A549 (cell line): Measurements from ENCODE around the gene CDH4. TPM values are rescaled to one million over a fixed set of nuclear protein-coding genes. Genes with fewer than 3 reads are reported as not detected.

Experiments
- ATAC-seq, 2 experiments: fragments of 200-7000 bp in 1 of 2; fragments of >200 bp in 1 of 2; cut with Nextera tagmentation in 1 of 2; cut with Tn5 transposase in 1 of 2; 3 replicates each; pipeline versions ENCODE4 v1.8.0 to v1.9.1; 2018 to 2020; ENCODE audit warnings: mild to moderate bottlenecking in 1 of 2, moderate library complexity in 1 of 2
- CTCF ChIA-PET: fragments of 300-600 bp; sonication (Branson Sonifier 250); formaldehyde crosslinking; extraction: SDS; loops from one replicate; lab custom pipeline; 2021; ENCODE audit warnings: antibody characterized with exemption, inconsistent platforms; lab: Yijun Ruan, JAX
- POLR2A ChIA-PET: fragments of 350-600 bp; formaldehyde crosslinking; extraction: SDS; loops from one replicate; lab custom pipeline; 2021; ENCODE audit warnings: antibody characterized with exemption, inconsistent platforms; lab: Yijun Ruan, JAX
- DNase-seq, 2 experiments: peaks; one replicate each; pipeline versions ENCODE4 v3.0.0 to v3.0.0-alpha.2; 2011 to 2016; ENCODE audit warnings: low read depth in 1 of 2, low spot score in 1 of 2
- FAIRE-seq: peaks from 2 replicates; lab custom pipeline; 2011; peaks lifted over from hg19 to GRCh38; lab: Jason Lieb, UNC
- H3K27ac ChIP-seq, 2 experiments: fragments of >200 bp; sonication (Bioruptor Twin); formaldehyde crosslinking; 3 replicates each; pipeline ENCODE4 v1.5.1; 2016 to 2017
- H3K4me1 ChIP-seq: fragments of >200 bp; sonication (Bioruptor Twin); formaldehyde crosslinking; 3 replicates; pipeline ENCODE4 v1.6.1; 2016
- H3K4me2 ChIP-seq: fragments of >200 bp; sonication (Bioruptor Twin); formaldehyde crosslinking; 3 replicates; pipeline ENCODE4 v1.6.1; 2016
- H3K4me3 ChIP-seq: fragments of >200 bp; sonication (Bioruptor Twin); formaldehyde crosslinking; 3 replicates; pipeline ENCODE4 v1.5.1; 2016
- H3K9me3 ChIP-seq: fragments of >200 bp; sonication (Bioruptor Twin); formaldehyde crosslinking; 3 replicates; pipeline ENCODE4 v1.6.1; 2016
- CHD4 ChIP-seq: fragments of 200-600 bp; sonication (generic); IDR thresholded peaks from 2 replicates; pipeline ENCODE4 v1.6.1; 2016; ENCODE audit warnings: antibody characterized with exemption, mild to moderate bottlenecking, borderline replicate concordance
- EHF ChIP-seq: fragments of 250-450 bp; sonication (Bioruptor Pico); IDR thresholded peaks from 2 replicates; pipeline ENCODE4 v1.5.0; 2020; ENCODE audit warnings: mild to moderate bottlenecking
- EHMT2 ChIP-seq: fragments of 200-600 bp; sonication (generic); IDR thresholded peaks from 2 replicates; pipeline ENCODE4 v1.6.1; 2016; ENCODE audit warnings: antibody characterized with exemption, low read depth, mild to moderate bottlenecking, moderate library complexity
- ELK1 ChIP-seq: fragments of 150-350 bp; IDR thresholded peaks from 2 replicates; pipeline ENCODE4 v1.6.1; 2014; ENCODE audit warnings: low read depth, mild to moderate bottlenecking, low read length
- ESRRA ChIP-seq: fragments of 150-350 bp; IDR thresholded peaks from 2 replicates; pipeline ENCODE4 v1.6.1; 2014; ENCODE audit warnings: mild to moderate bottlenecking, low read length, borderline replicate concordance
- FOSB ChIP-seq: fragments of 250-450 bp; sonication (Bioruptor Pico); IDR thresholded peaks from 2 replicates; pipeline ENCODE4 v1.5.0; 2020; ENCODE audit warnings: mild to moderate bottlenecking, moderate library complexity
- FOSL2 ChIP-seq, 2 experiments: fragments of 450-650 bp in 1 of 2; fragments of >200 bp in 1 of 2; sonication (Bioruptor Twin) in 1 of 2; formaldehyde crosslinking; IDR thresholded peaks; 2 replicates each; pipeline versions ENCODE4 v1.5.0 to v1.6.1; 2016 to 2020; ENCODE audit warnings: mild to moderate bottlenecking in 1 of 2, moderate library complexity in 1 of 2
- FOXS1 ChIP-seq: fragments of 250-450 bp; sonication (Bioruptor Pico); IDR thresholded peaks from 2 replicates; pipeline ENCODE4 v1.5.0; 2020; ENCODE audit warnings: mild to moderate bottlenecking, moderate library complexity
- GATA3 ChIP-seq: IDR thresholded peaks from 2 replicates; pipeline ENCODE4 v1.6.1; 2012; ENCODE audit warnings: borderline replicate concordance
- HOXB13 ChIP-seq: fragments of 250-450 bp; sonication (Bioruptor Pico); IDR thresholded peaks from 2 replicates; pipeline ENCODE4 v1.5.0; 2020; ENCODE audit warnings: low read depth, mild to moderate bottlenecking, moderate library complexity
- HOXB5 ChIP-seq: fragments of 250-450 bp; sonication (Bioruptor Pico); IDR thresholded peaks from 2 replicates; pipeline ENCODE4 v1.5.0; 2020; ENCODE audit warnings: mild to moderate bottlenecking, moderate library complexity
- KDM5A ChIP-seq: fragments of 200-600 bp; sonication (generic); IDR thresholded peaks from 2 replicates; pipeline ENCODE4 v1.6.1; 2016; ENCODE audit warnings: antibody characterized with exemption, mild to moderate bottlenecking
- MAZ ChIP-seq: fragments of 150-350 bp; IDR thresholded peaks from 2 replicates; pipeline ENCODE4 v1.6.1; 2014; ENCODE audit warnings: antibody characterized with exemption, low read depth, low read length, borderline replicate concordance
- POLR2A ChIP-seq: IDR thresholded peaks from 2 replicates; pipeline ENCODE4 v1.6.1; 2012; ENCODE audit warnings: mild to moderate bottlenecking, low read length
- RAD21 ChIP-seq, 2 experiments: fragments of >200 bp in 1 of 2; sonication (Bioruptor Twin) in 1 of 2; formaldehyde crosslinking in 1 of 2; IDR thresholded peaks in 1 of 2; conservative IDR thresholded peaks in 1 of 2; 2 replicates in 1 of 2; 3 replicates in 1 of 2; pipeline ENCODE4 v1.6.1; 2012 to 2018; ENCODE audit warnings: inconsistent platforms in 1 of 2
- RARB ChIP-seq: fragments of 250-450 bp; sonication (Bioruptor Pico); IDR thresholded peaks from 2 replicates; pipeline ENCODE4 v1.8.0; 2021; ENCODE audit warnings: mild to moderate bottlenecking, moderate library complexity
- RCOR1 ChIP-seq: fragments of 150-350 bp; IDR thresholded peaks from 2 replicates; pipeline ENCODE4 v1.6.1; 2014; ENCODE audit warnings: antibody characterized with exemption, low read length, low read depth
- RNF2 ChIP-seq: fragments of 200-600 bp; sonication (generic); IDR thresholded peaks from 2 replicates; pipeline ENCODE4 v1.6.1; 2016; ENCODE audit warnings: low read depth, mild to moderate bottlenecking, antibody characterized with exemption, moderate library complexity, borderline replicate concordance
- SREBF2 ChIP-seq: fragments of 450-650 bp; IDR thresholded peaks from 2 replicates; pipeline ENCODE4 v1.6.1; 2014; ENCODE audit warnings: mild to moderate bottlenecking, moderate library complexity
- TFCP2L1 ChIP-seq: fragments of 250-450 bp; sonication (Bioruptor Pico); IDR thresholded peaks from 2 replicates; pipeline ENCODE4 v1.5.0; 2021; ENCODE audit warnings: mild to moderate bottlenecking
- WGBS: methylation state at CpG from one replicate; pipeline ENCODE4 v1.1.6; 2017; ENCODE audit errors: missing lambda C conversion rate; 5-methylcytosine and 5-hydroxymethylcytosine counted together
- polyA plus RNA-seq, 4 experiments: library from polyadenylated mRNA; depleted of rRNA in 3 of 4; stranded (reverse); fragments of >200 nt; fragmentation: RNase III in 1 of 4; extraction: RNeasy Plus Mini Kit Qiagen cat#74134 plus additional on column Dnase treatment in 1 of 4; gene quantifications; 2 replicates in 3 of 4; 3 replicates in 1 of 4; pipeline ENCODE4 v1.2.3, GENCODE V29; 2011 to 2017
- TF ChIP-seq, protein P1 (sequence below): IDR thresholded peaks from 2 replicates; pipeline ENCODE4 v1.6.1; 2012
- TF ChIP-seq, protein P2 (sequence below): fragments of 250-450 bp; sonication (Bioruptor Pico); IDR thresholded peaks from 2 replicates; pipeline ENCODE4 v1.5.0; 2021; ENCODE audit warnings: mild to moderate bottlenecking, moderate library complexity, borderline replicate concordance
- TF ChIP-seq, protein P3 (sequence below): fragments of >200 bp; sonication (Bioruptor Twin); formaldehyde crosslinking; IDR thresholded peaks from 2 replicates; pipeline ENCODE4 v1.6.1; 2016
- TF ChIP-seq, protein P4 (sequence below): fragments of 450-650 bp; IDR thresholded peaks from 2 replicates; pipeline ENCODE4 v1.6.1; 2014; ENCODE audit warnings: antibody characterized with exemption

Gene CDH4
- polyA plus RNA-seq, 2 of the 4 experiments (the other 2 are of a cell fraction), result 3.4 to 10.3 TPM

DNA sequence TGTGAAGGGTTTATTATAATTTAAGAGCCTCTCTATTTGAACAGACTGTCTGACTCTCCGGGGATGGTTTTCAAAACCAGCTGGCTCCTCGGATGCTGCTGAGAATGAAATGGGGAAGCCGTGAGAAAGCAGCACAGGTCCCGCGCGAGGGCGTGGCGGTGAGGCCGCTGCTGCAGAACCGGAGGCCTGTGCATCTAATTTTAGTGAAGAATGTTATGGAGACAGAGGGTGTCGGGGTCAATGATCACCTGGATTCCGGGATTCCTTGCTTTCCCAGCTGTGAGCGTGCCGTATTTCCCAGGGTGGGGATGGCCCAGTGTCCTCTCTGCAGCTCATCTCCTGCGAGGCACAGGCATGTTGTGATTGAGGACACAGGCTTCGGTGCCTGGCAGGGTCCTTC is 348.0 kb downstream of the CDH4 start:
- WGBS, result 80% methylated on average over 16 of the region's 16 CpGs
- TF ChIP-seq HOXB5 (no peak), RAD21 (conservative IDR thresholded peaks at IDR 0.05 in 1 of 2, IDR thresholded peaks at IDR 0.05 in 1 of 2) (no peak), FOSL2 (IDR thresholded peaks at IDR 0.05) (no peak), FOSL2 (CRISPR knock-in tag; IDR thresholded peaks at IDR 0.05) (no peak), HOXB13 (no peak), TFCP2L1 (CRISPR knock-in tag) (no peak), RNF2 (no peak)
- TF ChIP-seq, protein P1, sequence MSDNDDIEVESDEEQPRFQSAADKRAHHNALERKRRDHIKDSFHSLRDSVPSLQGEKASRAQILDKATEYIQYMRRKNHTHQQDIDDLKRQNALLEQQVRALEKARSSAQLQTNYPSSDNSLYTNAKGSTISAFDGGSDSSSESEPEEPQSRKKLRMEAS, result no peak
- TF ChIP-seq, protein P2, sequence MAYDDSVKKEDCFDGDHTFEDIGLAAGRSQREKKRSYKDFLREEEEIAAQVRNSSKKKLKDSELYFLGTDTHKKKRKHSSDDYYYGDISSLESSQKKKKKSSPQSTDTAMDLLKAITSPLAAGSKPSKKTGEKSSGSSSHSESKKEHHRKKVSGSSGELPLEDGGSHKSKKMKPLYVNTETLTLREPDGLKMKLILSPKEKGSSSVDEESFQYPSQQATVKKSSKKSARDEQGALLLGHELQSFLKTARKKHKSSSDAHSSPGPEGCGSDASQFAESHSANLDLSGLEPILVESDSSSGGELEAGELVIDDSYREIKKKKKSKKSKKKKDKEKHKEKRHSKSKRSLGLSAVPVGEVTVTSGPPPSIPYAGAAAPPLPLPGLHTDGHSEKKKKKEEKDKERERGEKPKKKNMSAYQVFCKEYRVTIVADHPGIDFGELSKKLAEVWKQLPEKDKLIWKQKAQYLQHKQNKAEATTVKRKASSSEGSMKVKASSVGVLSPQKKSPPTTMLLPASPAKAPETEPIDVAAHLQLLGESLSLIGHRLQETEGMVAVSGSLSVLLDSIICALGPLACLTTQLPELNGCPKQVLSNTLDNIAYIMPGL, result no peak
- TF ChIP-seq, protein P3, sequence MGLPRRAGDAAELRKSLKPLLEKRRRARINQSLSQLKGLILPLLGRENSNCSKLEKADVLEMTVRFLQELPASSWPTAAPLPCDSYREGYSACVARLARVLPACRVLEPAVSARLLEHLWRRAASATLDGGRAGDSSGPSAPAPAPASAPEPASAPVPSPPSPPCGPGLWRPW, result no peak
- TF ChIP-seq, protein P4, sequence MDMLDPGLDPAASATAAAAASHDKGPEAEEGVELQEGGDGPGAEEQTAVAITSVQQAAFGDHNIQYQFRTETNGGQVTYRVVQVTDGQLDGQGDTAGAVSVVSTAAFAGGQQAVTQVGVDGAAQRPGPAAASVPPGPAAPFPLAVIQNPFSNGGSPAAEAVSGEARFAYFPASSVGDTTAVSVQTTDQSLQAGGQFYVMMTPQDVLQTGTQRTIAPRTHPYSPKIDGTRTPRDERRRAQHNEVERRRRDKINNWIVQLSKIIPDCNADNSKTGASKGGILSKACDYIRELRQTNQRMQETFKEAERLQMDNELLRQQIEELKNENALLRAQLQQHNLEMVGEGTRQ, result no peak
- H3K4me3 ChIP-seq, result no peak overlapping the region
- H3K4me1 ChIP-seq, result no peaks in the 10 kb centered on the region
- no peak for FAIRE-seq
- no peak overlapping the region for H3K27ac ChIP-seq
- no peak for ATAC-seq
- peaks cover 28% of the 10 kb centered on the region for H3K9me3 ChIP-seq
- ChIA-PET CTCF (no interaction called here), POLR2A (no interaction called here)
- DNase-seq, result no peak
- no peak overlapping the region for H3K4me2 ChIP-seq

GRCh38 chr20:61601361-61601760 is 349.3 kb downstream of the CDH4 start:
- ChIA-PET CTCF (interaction anchor here (0.8 to 1.2 kb wide), 2 partner anchors 20 to 33 kb away, joined by 3 to 4 read pairs; no protein-coding TSS in a partner anchor), POLR2A (no interaction called here)
- no peak overlapping the region for H3K4me3 ChIP-seq
- 82% methylated on average over 8 of the region's 12 CpGs for WGBS
- DNase-seq (no peak), FAIRE-seq (no peak), ATAC-seq (no peak)
- H3K4me1 ChIP-seq, result no peaks in the 10 kb centered on the region
- TF ChIP-seq ESRRA, result no peak
- no peak for TF ChIP-seq GATA3
- TF ChIP-seq ELK1, result no peak
- TF ChIP-seq KDM5A, result no peak
- no peak for TF ChIP-seq POLR2A
- no peak for TF ChIP-seq RCOR1
- TF ChIP-seq EHMT2, result no peak
- TF ChIP-seq TFCP2L1 (CRISPR knock-in tag), result no peak
- no peak for TF ChIP-seq SREBF2
- no peak for TF ChIP-seq FOSL2 (IDR thresholded peaks at IDR 0.05)
- no peak for TF ChIP-seq FOSL2 (CRISPR knock-in tag; IDR thresholded peaks at IDR 0.05)
- TF ChIP-seq CHD4, result no peak
- TF ChIP-seq, protein P2, result no peak
- no peak for TF ChIP-seq MAZ
- TF ChIP-seq FOSB, result no peak
- TF ChIP-seq FOXS1 (CRISPR knock-in tag), result no peak
- TF ChIP-seq RARB (CRISPR knock-in tag), result no peak
- no peak for TF ChIP-seq EHF (CRISPR knock-in tag)
- no peak overlapping the region for H3K4me2 ChIP-seq
- H3K27ac ChIP-seq, result no peak overlapping the region
- H3K9me3 ChIP-seq, result peaks cover 22% of the 10 kb centered on the region
